ENCODE results near the gene ZDHHC11B.
"Not testable (repeated sequence)": the region's sequence is repeated elsewhere in the genome, so short reads cannot be mapped to it uniquely, and the experiment has no call there.

The ZDHHC11B gene

GRCh38 chr5:784428-785177 lies at the start of gene ZDHHC11B:
TSS of gene ZDHHC11B (minus strand) at chr5:784729. CDS start at chr5:766919, 17,810 bp downstream.
- peak; percentile 66 to 69 for DNase-seq

DNA sequence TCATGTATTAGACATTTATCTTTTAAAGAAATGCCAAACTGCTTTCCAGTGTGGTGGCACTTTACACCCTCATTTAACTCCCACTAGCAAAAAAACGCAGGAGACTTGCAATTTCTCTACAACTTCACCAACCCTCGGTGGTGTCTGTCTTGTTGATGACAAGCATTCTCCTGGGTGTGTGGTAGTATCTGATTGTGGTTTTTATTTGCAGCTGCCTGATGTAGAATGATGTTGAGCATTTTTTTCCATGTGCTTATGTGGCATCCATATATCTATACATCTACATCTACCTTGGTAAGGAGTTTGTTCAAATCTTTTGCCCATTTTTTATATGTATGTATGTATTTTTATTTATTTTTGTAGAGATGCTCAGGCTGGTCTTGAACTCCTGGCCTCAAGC lies 49.5 kb upstream of the ZDHHC11B start:
- DNase-seq, result not testable (repeated sequence)

- not testable (repeated sequence) for DNase-seq
Measured at GRCh38 chr5:828194-828593, 43.7 kb upstream of the ZDHHC11B start.

GRCh38 chr5:825544-825943 lies 41.0 kb upstream of the ZDHHC11B start:
- DNase-seq, result not testable (repeated sequence)

DNA sequence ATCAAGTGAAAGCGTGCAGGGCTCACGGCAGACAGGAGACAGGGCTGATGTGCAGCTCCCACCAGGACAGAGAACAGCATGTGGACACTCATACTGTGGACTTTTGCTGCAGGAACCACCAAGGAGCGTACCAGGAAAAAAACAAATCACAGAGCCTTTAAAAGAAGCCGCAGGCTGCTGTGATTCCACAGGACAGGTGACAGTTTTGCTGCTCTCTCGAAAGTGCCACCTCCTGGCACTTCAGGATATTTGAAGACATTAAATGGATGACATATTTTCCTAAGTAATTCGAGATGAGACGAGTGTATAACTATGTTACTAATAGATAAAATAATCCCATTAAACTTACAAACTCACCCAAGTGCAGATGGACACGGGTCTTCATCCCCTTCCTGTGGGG lies 37.0 kb upstream of the ZDHHC11B start:
- no peak for DNase-seq
- no peak for TF ChIP-seq GATA1 (IDR thresholded peaks at IDR 0.05; ENCODE audit: low read depth, low read length)
- TF ChIP-seq POLR2A (IDR thresholded peaks at IDR 0.05; ENCODE audit: low read length), result no peak

DNA sequence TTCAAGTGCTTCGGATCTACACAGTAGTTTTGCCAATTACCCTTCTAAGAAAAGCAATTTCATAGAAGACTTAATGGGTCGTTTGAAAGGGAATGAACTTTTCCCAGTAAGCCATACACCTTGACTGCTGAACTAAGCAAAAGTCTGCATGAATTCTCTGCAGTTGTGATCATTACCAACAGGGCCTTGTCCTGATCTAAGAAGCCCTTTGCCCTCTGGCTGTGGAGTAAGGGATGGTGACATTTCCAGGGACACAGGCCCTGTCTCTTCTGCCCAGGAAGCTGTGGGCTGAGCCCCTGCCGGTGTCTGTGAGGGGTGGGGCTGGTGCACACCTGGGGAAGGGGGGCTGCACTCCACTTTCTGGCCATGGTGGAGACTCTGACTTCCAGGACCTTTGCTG lies 35.7 kb upstream of the ZDHHC11B start:
- DNase-seq, result no peak
- TF ChIP-seq POLR2A (IDR thresholded peaks at IDR 0.05; ENCODE audit: low read length), result no peak

- TF ChIP-seq POLR2A (IDR thresholded peaks at IDR 0.05; ENCODE audit: low read length) (no peak), GATA1 (IDR thresholded peaks at IDR 0.05; ENCODE audit: low read depth, low read length) (no peak)
Measured at GRCh38 chr5:819078-819477, 34.5 kb upstream of the ZDHHC11B start.

DNA sequence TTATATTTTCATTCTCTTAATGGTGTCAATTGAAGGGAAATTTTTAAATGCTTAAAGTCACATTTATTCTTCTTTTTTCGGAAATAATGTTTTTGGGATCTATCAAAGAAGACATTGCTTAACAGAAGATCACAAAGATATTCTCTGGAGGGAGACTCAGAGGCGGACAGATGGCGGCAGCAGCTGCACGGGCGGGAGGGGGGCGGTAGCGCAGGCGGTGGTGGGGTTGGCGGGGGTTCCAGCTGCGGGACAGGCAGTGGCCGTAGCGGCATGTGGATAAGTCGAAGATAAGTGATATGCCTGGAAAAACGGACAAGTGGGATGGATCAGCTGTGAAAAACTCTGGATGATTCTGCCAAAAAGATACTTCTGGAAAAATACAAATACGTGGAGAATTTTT lies 31.6 kb upstream of the ZDHHC11B start:
- TF ChIP-seq POLR2A (IDR thresholded peaks at IDR 0.05; ENCODE audit: low read length) (no peak), GATA1 (IDR thresholded peaks at IDR 0.05; ENCODE audit: low read depth, low read length) (no peak)
- DNase-seq, result no peak

More at GRCh38 chr5:819078-819477, 34.5 kb upstream of the ZDHHC11B start:
- DNase-seq, result no peak

DNA sequence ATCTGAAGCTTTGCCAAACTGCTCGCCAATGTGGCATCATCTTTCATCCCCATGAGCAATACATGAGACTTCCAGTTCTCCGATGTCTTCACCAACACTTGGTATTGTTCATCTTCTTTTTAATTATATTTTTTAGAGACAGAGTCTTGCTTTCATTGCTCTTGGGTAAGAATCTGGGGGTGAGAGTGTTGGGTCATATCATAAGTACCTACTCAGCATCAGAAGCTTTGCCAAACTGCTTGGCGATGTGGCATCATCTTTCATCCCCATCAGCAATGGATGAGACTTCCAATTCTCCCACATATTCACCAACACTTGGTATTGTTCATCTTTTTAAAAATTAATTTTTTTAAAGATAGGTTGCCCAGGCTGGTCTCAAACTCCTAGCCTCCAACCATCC lies 30.9 kb upstream of the ZDHHC11B start:
- TF ChIP-seq GATA1 (IDR thresholded peaks at IDR 0.05; ENCODE audit: low read depth, low read length) (no peak), POLR2A (IDR thresholded peaks at IDR 0.05; ENCODE audit: low read length) (no peak)
- no peak for DNase-seq

- not testable (repeated sequence) for DNase-seq
Measured at GRCh38 chr5:813575-813974, 29.0 kb upstream of the ZDHHC11B start.

GRCh38 chr5:811384-811783 lies 26.9 kb upstream of the ZDHHC11B start:
- DNase-seq, result not testable (repeated sequence)

GRCh38 chr5:807719-808514 lies 23.4 kb upstream of the ZDHHC11B start:
- not testable (repeated sequence) for DNase-seq

DNA sequence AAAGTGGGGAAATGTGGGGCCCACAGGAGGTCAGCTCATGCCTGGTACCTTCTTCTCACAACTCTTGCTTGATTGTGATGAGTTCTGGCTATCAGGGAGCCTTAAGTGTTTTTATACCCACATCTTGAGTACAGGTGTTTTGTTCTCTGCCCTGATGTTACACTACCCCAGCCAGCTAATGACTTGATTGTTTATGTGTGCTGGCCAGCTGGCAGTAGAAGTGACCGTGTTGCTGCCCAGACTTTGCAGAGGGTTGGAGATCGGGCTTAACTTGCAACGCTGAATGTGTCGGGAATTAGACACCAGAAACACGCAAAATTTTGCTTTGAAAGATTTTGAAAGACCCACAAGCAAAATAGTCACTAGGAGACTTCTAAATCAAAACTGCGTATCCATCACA lies 16.9 kb upstream of the ZDHHC11B start:
- TF ChIP-seq GATA1 (IDR thresholded peaks at IDR 0.05; ENCODE audit: low read depth, low read length) (no peak), POLR2A (IDR thresholded peaks at IDR 0.05; ENCODE audit: low read length) (no peak)

GRCh38 chr5:801055-801454 lies 16.5 kb upstream of the ZDHHC11B start:
- not testable (repeated sequence) for DNase-seq

More for the DNA sequence above, 16.9 kb upstream of the ZDHHC11B start:
- DNase-seq, result no peak

- not testable (repeated sequence) for DNase-seq
Measured at GRCh38 chr5:798505-799138, 14.1 kb upstream of the ZDHHC11B start.

DNA sequence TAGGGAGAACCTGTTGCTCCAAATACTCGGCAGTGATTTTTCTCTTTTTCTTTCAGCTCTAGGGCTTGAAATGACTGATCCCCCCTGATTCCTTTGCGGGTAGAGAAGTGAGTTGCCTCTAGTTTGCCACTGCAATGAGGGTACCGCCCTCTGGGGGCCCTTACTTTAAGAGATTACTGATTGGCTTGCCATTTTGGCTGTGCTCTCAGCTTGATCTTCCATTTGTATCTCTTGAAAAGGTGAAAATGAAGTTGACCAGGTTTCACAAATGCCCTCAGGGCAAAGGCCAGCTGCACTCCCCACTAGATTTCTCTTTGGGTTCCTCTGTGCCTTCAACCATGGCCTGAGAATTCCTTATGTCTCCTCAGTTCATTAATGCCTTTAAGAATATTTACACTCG lies 13.5 kb upstream of the ZDHHC11B start:
- not testable (repeated sequence) for DNase-seq

DNA sequence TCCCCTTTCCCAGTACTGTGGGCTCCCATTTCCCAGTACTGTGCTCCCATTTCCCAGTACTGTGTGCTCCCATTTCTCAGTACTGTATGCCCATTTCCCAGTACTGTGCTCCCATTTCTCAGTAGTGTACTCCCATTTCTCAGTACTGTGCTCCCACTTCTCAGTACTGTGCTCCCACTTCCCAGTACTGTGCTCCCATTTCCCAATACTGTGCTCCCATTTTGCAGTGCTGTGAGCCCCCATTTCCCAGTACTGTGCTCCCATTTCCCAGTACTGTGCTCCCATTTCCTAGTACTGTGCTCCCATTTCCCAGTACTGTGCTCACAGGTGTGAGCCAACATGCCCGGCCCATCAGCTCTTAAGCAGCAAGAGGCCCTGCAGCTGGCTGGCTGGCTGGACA lies 11.3 kb upstream of the ZDHHC11B start:
- not testable (repeated sequence) for DNase-seq

- not testable (repeated sequence) for DNase-seq
Measured at GRCh38 chr5:794948-795347, 10.4 kb upstream of the ZDHHC11B start.

DNA sequence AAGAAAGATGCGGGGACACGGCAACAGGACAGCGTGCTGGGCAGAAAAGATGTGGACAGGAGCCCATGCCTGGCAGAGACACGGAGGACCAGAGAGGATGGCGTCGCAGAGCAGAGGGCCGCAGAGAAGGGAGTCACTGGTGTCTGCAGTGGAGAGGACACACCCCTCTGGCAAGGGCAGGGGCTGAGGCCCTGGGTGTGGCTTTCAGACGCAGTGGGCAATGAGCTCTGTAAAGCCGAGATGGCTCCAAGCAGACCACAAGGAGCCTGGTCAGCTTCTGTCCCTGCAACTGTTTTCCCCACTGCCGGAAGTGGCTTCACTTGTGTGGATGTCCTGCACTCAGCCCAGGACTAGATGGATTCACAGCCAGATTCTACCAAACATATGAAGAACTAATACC lies 4.2 kb upstream of the ZDHHC11B start:
- DNase-seq, result not testable (repeated sequence)

DNA sequence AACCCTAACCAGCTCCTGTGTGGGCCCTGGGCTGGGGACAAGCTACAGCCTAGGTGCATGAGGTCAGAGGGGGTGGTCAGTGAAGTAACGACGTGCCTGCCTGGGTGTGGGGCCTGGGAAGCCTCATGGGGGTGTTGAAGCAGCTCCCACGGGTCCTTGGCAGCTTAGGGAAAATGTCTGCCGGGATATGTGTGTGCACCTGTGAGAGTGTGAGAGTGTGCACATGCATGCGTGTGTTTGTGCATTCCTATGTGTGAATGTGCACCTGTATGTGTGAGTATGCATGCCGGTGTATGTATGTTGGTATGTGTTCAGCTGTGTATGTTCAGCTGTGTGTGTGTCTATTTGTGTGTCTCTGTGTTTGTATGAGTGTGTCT lies 3.3 kb upstream of the ZDHHC11B start:
- not testable (repeated sequence) for DNase-seq

DNA sequence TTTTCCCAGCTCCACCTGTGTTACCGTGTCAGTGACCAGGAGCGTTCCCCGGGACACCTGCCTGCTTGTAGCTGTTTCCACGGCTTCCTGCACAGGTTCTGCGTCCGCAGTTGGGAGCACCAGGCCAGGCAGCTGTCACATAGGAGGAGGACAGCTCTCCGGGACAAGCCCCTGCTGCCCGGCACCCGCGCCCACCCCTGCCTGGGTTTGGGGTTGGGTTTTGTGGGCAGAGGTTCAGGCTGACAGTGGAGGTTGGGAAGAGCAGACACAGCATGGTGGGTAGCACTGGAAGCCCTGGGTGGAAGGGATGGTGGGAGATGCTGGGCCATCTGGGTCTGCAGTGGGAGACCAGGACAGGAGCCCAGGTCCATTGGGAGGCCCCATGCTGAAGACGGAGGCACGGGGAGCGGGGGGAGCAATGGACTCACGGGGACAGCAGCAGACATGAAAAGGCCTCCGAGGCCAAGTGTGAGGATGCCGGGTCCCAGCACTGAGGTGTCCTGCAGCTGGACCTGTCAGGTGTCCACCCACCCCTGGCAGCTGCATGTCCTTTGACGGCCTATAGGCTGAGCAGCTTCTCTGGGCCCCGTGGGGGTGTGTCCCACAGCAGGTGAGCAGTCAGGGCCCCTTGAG lies 2.8 kb upstream of the ZDHHC11B start:
- not testable (repeated sequence) for DNase-seq

Data from erythroblast (primary cell).